GM21825 (cell line): ENCODE data around the gene COX7C.

ENCODE experiments used
- ATAC-seq: cut with Tn5 transposase; IDR thresholded peaks from one replicate; pipeline ENCODE4 v1.9.1; 2021; ENCODE audit warnings: mild to moderate bottlenecking, moderate library complexity; ENCODE audit not compliant: unreplicated experiment

The COX7C gene

GRCh38 chr5:86664173-86664572 lies 46.4 kb downstream of the COX7C start:
- ATAC-seq = no peak

- ATAC-seq = no peak
Observed at GRCh38 chr5:86665984-86666760, 48.4 kb downstream of the COX7C start.

GRCh38 chr5:86666981-86667380 lies 49.2 kb downstream of the COX7C start:
- no peak for ATAC-seq
